Epithelial cell of proximal tubule (primary cell): ENCODE results near the gene IFNA21. TPM values are rescaled to one million over a fixed set of nuclear protein-coding genes. Genes with fewer than 3 reads are reported as not detected.
"Not testable (repeated sequence)": the region's sequence is repeated elsewhere in the genome, so short reads cannot be mapped to it uniquely, and the experiment has no call there.

Experiments used
- DNase-seq: peaks from one replicate; pipeline ENCODE4 v3.0.0-alpha.2; 2011; ENCODE audit warnings: low read depth
- H3K4me3 ChIP-seq: 2 replicates; pipeline ENCODE4 v1.5.1; 2011; ENCODE audit warnings: low read depth, mild to moderate bottlenecking, low read length
- CTCF ChIP-seq: conservative IDR thresholded peaks from 2 replicates; pipeline ENCODE4 v1.5.1; 2012; ENCODE audit warnings: low read depth, mild to moderate bottlenecking, low read length
- total RNA-seq: library from RNA; depleted of rRNA; stranded (reverse); fragments of >200 nt; gene quantifications from 2 replicates; pipeline ENCODE4 v1.2.3, GENCODE V29; 2015

The IFNA21 gene
- not detected in 2 replicates for total RNA-seq

- not testable (repeated sequence) for DNase-seq, H3K4me3 ChIP-seq
Measured at GRCh38 chr9:21166560-21166959, at the start of gene IFNA21. Gene IFNA21 (minus strand): TSS chr9:21166660. CDS start chr9:21166612, 48 bp downstream.

GRCh38 chr9:21213411-21214326 is 47.2 kb upstream of the IFNA21 start:
- TF ChIP-seq CTCF = peak; percentile 63
- not testable (repeated sequence) for DNase-seq, H3K4me3 ChIP-seq

DNA sequence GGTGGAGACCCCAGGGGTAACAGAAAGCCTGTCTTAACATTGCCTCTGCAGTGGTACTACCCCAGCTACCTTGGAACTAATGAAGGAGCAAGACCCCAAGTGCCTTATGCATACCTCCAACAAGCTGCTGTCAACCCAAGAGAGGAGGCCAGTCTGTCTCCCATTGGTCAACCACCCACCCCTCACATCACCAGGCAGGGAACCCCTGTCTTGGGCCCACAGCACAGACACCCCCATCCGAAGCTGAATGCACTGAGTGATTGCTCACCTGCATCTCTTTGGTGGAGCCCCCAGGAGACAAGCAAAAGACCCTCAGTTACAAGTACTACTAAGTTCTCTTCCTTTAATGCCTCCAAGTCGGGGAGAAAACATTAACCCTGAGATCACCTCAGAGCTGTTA is 45.7 kb upstream of the IFNA21 start:
- H3K4me3 ChIP-seq, DNase-seq: not testable (repeated sequence)

- not testable (repeated sequence) for DNase-seq
Measured at GRCh38 chr9:21210782-21211181, 44.3 kb upstream of the IFNA21 start.

DNA sequence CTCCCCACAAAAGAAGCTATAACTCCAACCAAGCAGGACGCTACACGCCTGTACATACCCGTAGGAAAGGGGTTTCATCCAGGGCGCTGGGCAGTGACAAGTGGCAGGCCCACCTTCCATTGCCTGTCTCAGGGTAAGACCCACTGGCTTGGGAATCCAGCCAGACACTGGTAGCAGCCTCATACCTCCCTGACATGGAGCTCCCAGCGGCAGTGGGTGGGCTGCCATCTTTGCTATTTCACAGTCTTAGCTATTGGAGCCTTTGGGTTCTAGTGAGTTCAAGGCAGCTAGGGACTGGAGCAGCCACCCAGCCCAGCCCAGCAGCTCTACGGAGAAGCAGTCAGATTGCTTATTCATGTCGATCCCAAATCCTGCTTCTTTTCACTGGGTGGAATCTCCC is 43.9 kb upstream of the IFNA21 start:
- no peak for TF ChIP-seq CTCF
- DNase-seq = no peak
- no peak overlapping the region for H3K4me3 ChIP-seq

More at GRCh38 chr9:21210782-21211181, 44.3 kb upstream of the IFNA21 start:
- not testable (repeated sequence) for H3K4me3 ChIP-seq

- H3K4me3 ChIP-seq, DNase-seq: not testable (repeated sequence)
Measured at GRCh38 chr9:21207043-21207442, 40.6 kb upstream of the IFNA21 start, which contains the start of gene IFNA10. Gene IFNA10 (minus strand): TSS chr9:21207143. CDS start chr9:21207097, 46 bp downstream.

DNA sequence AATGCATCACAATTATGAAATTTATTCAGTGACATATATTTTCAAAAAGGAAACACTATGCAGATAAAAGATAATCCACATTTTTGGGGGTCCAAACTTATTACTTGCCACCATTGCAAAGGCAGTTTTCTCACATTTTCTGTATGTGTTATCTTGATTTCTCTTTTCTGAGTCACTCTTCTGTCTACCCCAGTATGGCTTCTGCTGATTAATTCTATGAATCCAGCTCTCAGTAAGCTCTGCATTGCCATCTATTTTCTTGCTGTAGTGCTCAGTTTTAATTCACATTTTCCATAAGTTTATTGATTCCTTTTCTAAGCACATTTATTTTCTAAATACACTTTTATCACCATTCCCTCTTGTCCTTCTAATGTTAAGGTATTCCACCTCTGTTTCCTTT is 38.7 kb upstream of the IFNA21 start:
- DNase-seq = no peak
- H3K4me3 ChIP-seq = no peak overlapping the region
- TF ChIP-seq CTCF = no peak

- not testable (repeated sequence) for H3K4me3 ChIP-seq, DNase-seq
Measured at GRCh38 chr9:21202105-21202504, 35.6 kb upstream of the IFNA21 start, which contains the start of gene IFNA7. Gene IFNA7 (minus strand): TSS chr9:21202205. CDS start chr9:21202165, 40 bp downstream.

GRCh38 chr9:21194867-21195776 is 28.7 kb upstream of the IFNA21 start:
- not testable (repeated sequence) for DNase-seq, H3K4me3 ChIP-seq
- peak; percentile 62 for TF ChIP-seq CTCF

DNA sequence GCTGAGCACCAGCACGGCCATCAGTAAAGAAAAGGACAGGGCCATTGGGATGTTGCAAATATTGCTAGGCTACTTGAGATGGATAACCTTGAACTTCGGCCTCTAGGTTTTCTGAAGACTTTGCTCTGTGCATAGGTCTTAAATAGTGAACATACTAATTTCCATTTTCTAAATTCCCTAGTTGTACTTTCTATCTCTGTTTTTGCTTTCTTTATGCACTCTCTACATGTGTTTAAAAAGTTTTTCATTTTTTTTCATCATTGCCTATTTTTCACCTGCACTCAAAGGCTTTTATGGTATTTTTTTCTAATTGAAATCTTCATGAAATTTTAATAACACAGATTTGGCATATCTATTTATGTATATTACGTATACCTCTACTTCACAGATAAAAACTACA is 21.0 kb upstream of the IFNA21 start, which contains the start of gene IFNA4:
TSS of gene IFNA4 (minus strand) at position 101 of the 400 bp plus-strand sequence. CDS start at position 45, 56 bp downstream.
- H3K4me3 ChIP-seq, DNase-seq: not testable (repeated sequence)
